HepG2 (cell line): ENCODE measurements around the gene GHRL. TPM values are rescaled to one million over a fixed set of nuclear protein-coding genes. Genes with fewer than 3 reads are reported as not detected.

Experiments
- ATAC-seq: fragments of 200-7000 bp; cut with Tn5 transposase; 3 replicates; pipeline ENCODE4 v1.9.1; 2020; ENCODE audit warnings: mild to moderate bottlenecking, moderate library complexity
- BruUV-seq: library from RNA; stranded (reverse); fragments of 400-500 nt; replicated peaks from 2 replicates; lab custom pipeline; 2021; lab: Mats Ljungman, UMichigan
- CTCF ChIA-PET: fragments of 300-600 bp; formaldehyde crosslinking; extraction: SDS; loops from one replicate; lab custom pipeline; 2021; ENCODE audit warnings: low total read pairs, inconsistent platforms, low intra/inter-chr PET ratio; lab: Yijun Ruan, JAX
- POLR2A ChIA-PET: fragments of 350-600 bp; sonication (Branson Sonifier 250); formaldehyde crosslinking; loops from one replicate; lab custom pipeline; 2020; ENCODE audit warnings: antibody characterized with exemption, inconsistent platforms; lab: Yijun Ruan, JAX
- DNase-seq: peaks from one replicate; pipeline ENCODE4 v3.0.0-alpha.2; 2015; ENCODE audit warnings: low spot score
- FAIRE-seq: peaks from 3 replicates; lab custom pipeline; 2011; peaks lifted over from hg19 to GRCh38; lab: Jason Lieb, UNC
- H2AFZ ChIP-seq: one replicate; pipeline ENCODE4 v1.6.1; 2011; ENCODE audit warnings: low read length, inconsistent platforms
- H3K27ac ChIP-seq: fragments of 300-600 bp; 3 replicates; pipeline ENCODE4 v1.8.0; 2011; ENCODE audit warnings: mixed run types, mild to moderate bottlenecking, mixed read lengths, low read length, inconsistent platforms; ENCODE audit not compliant: insufficient read depth; ENCODE audit errors: extremely low read length
- H3K27me3 ChIP-seq, 2 experiments: fragments of 200-600 bp in 1 of 2; 2 replicates in 1 of 2; 3 replicates in 1 of 2; pipeline versions ENCODE4 v1.6.0 to v1.8.0; 2011; ENCODE audit warnings: low read length in 2 of 2, mild to moderate bottlenecking in 2 of 2, moderate library complexity in 2 of 2, inconsistent platforms in 1 of 2; ENCODE audit not compliant: insufficient read depth in 2 of 2, control insufficient read depth in 1 of 2
- H3K36me3 ChIP-seq, 2 experiments: fragments of 200-600 bp in 1 of 2; replicated peaks in 1 of 2; 2 replicates in 1 of 2; 3 replicates in 1 of 2; pipeline versions ENCODE4 v1.5.1 to v1.8.0; 2011; ENCODE audit warnings: low read length in 2 of 2, inconsistent platforms in 1 of 2; ENCODE audit not compliant: insufficient read depth in 2 of 2, control insufficient read depth in 1 of 2
- H3K4me1 ChIP-seq: 2 replicates; pipeline ENCODE4 v1.5.1; 2012; ENCODE audit warnings: low read length, inconsistent platforms; ENCODE audit not compliant: insufficient read depth
- H3K4me2 ChIP-seq: 2 replicates; pipeline ENCODE4 v1.6.0; 2011; ENCODE audit warnings: low read depth, low read length, inconsistent platforms
- H3K4me3 ChIP-seq, 3 experiments: fragments of 200-600 bp in 1 of 3; sonication (generic), shearing (Covaris generic) in 1 of 3; replicated peaks in 1 of 3; 2 replicates each; pipeline ENCODE4 v1.5.1; 2011 to 2016; ENCODE audit warnings: low read length in 3 of 3, inconsistent platforms in 2 of 3, low read depth in 2 of 3, mild to moderate bottlenecking in 2 of 3, control low read depth in 1 of 3, mixed read lengths in 1 of 3; ENCODE audit not compliant: insufficient read depth in 1 of 3
- H3K79me2 ChIP-seq: one replicate; pipeline ENCODE4 v1.6.1; 2011; ENCODE audit warnings: low read length, inconsistent platforms; ENCODE audit not compliant: insufficient read depth
- H3K9ac ChIP-seq: 2 replicates; pipeline ENCODE4 v1.6.0; 2011; ENCODE audit warnings: mild to moderate bottlenecking, low read depth, low read length, inconsistent platforms; ENCODE audit not compliant: insufficient read depth
- H3K9me3 ChIP-seq: 2 replicates; pipeline ENCODE4 v1.5.1; 2012; ENCODE audit warnings: mild to moderate bottlenecking, low read length
- H4K20me1 ChIP-seq: 2 replicates; pipeline ENCODE4 v1.6.0; 2011; ENCODE audit warnings: inconsistent platforms, mild to moderate bottlenecking, low read length, moderate library complexity; ENCODE audit not compliant: insufficient read depth
- ELK4 ChIP-seq: sonication (generic); formaldehyde crosslinking; IDR thresholded peaks from 2 replicates; pipeline ENCODE4 v1.9.0; 2021; ENCODE audit warnings: missing genetic modification reagents, borderline replicate concordance
- IRF9 ChIP-seq: sonication (generic); formaldehyde crosslinking; IDR thresholded peaks from 2 replicates; pipeline ENCODE4 v1.8.0; 2022; ENCODE audit warnings: missing genetic modification reagents, mild to moderate bottlenecking, borderline replicate concordance
- POLR2A ChIP-seq, 2 experiments: IDR thresholded peaks; 2 replicates each; pipeline ENCODE4 v1.6.1; 2011; ENCODE audit warnings: low read depth in 2 of 2, low read length in 2 of 2, mild to moderate bottlenecking in 1 of 2, moderate library complexity in 1 of 2; ENCODE audit not compliant: insufficient read depth in 1 of 2
- RBM22 ChIP-seq: fragments of 200-400 bp; formaldehyde crosslinking; optimal IDR thresholded peaks from 2 replicates; pipeline ENCODE3; 2017; ENCODE audit warnings: mild to moderate bottlenecking, low read length, moderate library complexity
- SIN3B ChIP-seq: fragments of 150-350 bp; IDR thresholded peaks from 2 replicates; pipeline ENCODE4 v1.6.1; 2014; ENCODE audit warnings: low read length
- ZBTB7A ChIP-seq: sonication (generic); formaldehyde crosslinking; IDR thresholded peaks from 2 replicates; pipeline ENCODE4 v1.8.0; 2022; ENCODE audit warnings: mild to moderate bottlenecking, missing genetic modification reagents
- ZFP37 ChIP-seq: sonication (generic); formaldehyde crosslinking; IDR thresholded peaks from 2 replicates; pipeline ENCODE4 v1.4.0; 2020; ENCODE audit warnings: missing genetic modification reagents, borderline replicate concordance
- WGBS: methylation state at CpG from one replicate; pipeline ENCODE4 v1.1.6; 2017; ENCODE audit warnings: low lambda C conversion rate; 5-methylcytosine and 5-hydroxymethylcytosine counted together
- in situ Hi-C: cut with HindIII; loops from 2 replicates; pipeline ENCODE4 v1.10.0; 2017; ENCODE audit warnings: low pct_unique_long_range_greater_than_20kb; ENCODE audit not compliant: extremely low pct_ligation_motif_present
- intact Hi-C: fragments of 100-400 bp; cut with micrococcal nuclease; formaldehyde crosslinking; loops from one replicate; pipeline ENCODE4 v1.10.0; 2022; ENCODE audit not compliant: unreplicated experiment
- polyA plus RNA-seq, 8 experiments: library from polyadenylated mRNA; depleted of rRNA in 3 of 8; stranded (reverse) in 7 of 8; unstranded in 1 of 8; fragments of >200 nt; fragmentation: Illumina TruSeq in 4 of 8; extraction: Trizol in 4 of 8; gene quantifications; 2 replicates each; pipeline versions ENCODE4 v1.2.1 to v1.2.3, GENCODE V29; 2011 to 2016; ENCODE audit warnings: low read depth in 4 of 8, missing spikeins in 1 of 8, mixed read lengths in 1 of 8; ENCODE audit not compliant: insufficient read depth in 1 of 8
- total RNA-seq, 5 experiments: library from RNA; depleted of rRNA; stranded (reverse); fragments of >200 nt; fragmentation: Illumina TruSeq; extraction: Trizol; gene quantifications; 2 replicates each; pipeline ENCODE4 v1.2.3, GENCODE V29; 2016; ENCODE audit warnings: low read depth in 1 of 5
- TF ChIP-seq, protein P1 (sequence below): sonication (generic); formaldehyde crosslinking; IDR thresholded peaks from 2 replicates; pipeline ENCODE4 v1.5.1; 2020; ENCODE audit warnings: mild to moderate bottlenecking, missing genetic modification reagents, borderline replicate concordance

GHRL gene
- total and polyA plus RNA-seq, 2 of the 13 experiments (the other 11 are each of a cell fraction or from before 2014, with no cell fraction given), result 0.09 TPM; not detected in 1

GRCh38 chr3:10315771-10316344 is 23.1 kb upstream of the GHRL start:
- peaks cover 24% of the 10 kb centered on the region for H4K20me1 ChIP-seq
- TF ChIP-seq POLR2A (IDR thresholded peaks at IDR 0.05; ENCODE audit: insufficient read depth in 1 of 2, low read depth in 2 of 2, low read length in 2 of 2), result peak; percentile 23 to 41; a peak in 3 of 4 replicates
- no peak for TF ChIP-seq ELK4
- TF ChIP-seq ZFP37 (CRISPR knock-in tag), result no peak
- no peak for TF ChIP-seq SIN3B
- TF ChIP-seq, protein P1, sequence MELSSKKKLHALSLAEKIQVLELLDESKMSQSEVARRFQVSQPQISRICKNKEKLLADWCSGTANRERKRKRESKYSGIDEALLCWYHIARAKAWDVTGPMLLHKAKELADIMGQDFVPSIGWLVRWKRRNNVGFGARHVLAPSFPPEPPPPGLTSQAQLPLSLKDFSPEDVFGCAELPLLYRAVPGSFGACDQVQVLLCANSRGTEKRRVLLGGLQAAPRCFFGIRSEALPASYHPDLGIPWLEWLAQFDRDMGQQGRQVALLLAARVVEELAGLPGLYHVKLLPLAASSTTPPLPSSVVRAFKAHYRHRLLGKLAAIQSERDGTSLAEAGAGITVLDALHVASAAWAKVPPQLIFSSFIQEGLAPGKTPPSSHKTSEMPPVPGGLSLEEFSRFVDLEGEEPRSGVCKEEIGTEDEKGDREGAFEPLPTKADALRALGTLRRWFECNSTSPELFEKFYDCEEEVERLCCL (CRISPR knock-in tag), result no peak
- TF ChIP-seq ZBTB7A (CRISPR knock-in tag), result 0 out of 2 replicates have a peak, but pooled peaks have one; percentile 29
- TF ChIP-seq RBM22, result peak; percentile 64
- TF ChIP-seq IRF9, result no peak
- H3K9ac ChIP-seq, result no peak overlapping the region
- POLR2A ChIA-PET, result interaction anchor here (0.8 to 1.6 kb wide), 3 partner anchors 10 to 23 kb away, joined by 3 to 5 read pairs (median 3); partner anchors contain the start of gene GHRL
- peak overlapping the region; percentile 29 for H3K27ac ChIP-seq
- peaks cover 67% of the 10 kb centered on the region for H3K4me1 ChIP-seq
- 92% methylated on average over 3 of the region's 4 CpGs for WGBS
- in situ Hi-C loops, result no loop called here
- peaks cover 33 to 73% of the 10 kb centered on the region in 2 experiments for H3K36me3 ChIP-seq
- no peak overlapping the region for H2AFZ ChIP-seq
- H3K79me2 ChIP-seq, result peaks cover 46% of the 10 kb centered on the region
- H3K27me3 ChIP-seq, result no peaks in the 10 kb centered on the region; a peak in 1 of 5 replicates
- no peak overlapping the region for H3K4me2 ChIP-seq
- no TSS peak for BruUV-seq
- intact Hi-C loops, result no loop called here
- no peak for FAIRE-seq
- H3K9me3 ChIP-seq, result no peaks in the 10 kb centered on the region
- CTCF ChIA-PET, result no interaction called here
- DNase-seq, result no peak
- H3K4me3 ChIP-seq, result no peak overlapping the region
- ATAC-seq, result no peak
